ENCODE data around the gene NPM1.

DNA sequence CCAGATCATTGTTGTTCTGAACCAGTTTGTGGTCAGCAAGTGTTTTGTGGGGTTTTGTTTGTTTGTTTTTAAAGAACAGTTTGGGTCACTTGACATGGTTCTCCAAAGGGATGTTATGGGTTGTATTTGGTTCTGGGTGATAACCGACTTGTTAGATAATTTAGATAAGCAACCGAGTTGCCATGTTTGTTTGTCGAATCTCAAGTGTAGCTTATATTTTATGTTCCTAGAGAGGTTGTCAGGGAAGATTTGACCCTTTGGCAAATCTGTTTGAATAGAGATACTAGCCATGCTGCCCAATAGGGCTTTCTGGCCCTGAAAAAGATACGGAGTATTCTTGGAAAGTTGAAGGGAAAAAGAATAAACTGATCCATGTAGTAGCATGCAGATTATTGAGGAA is 19.6 kb downstream of the NPM1 start:
- TF ChIP-seq BHLHE40 (IDR thresholded peaks at IDR 0.05; ENCODE audit: borderline replicate concordance) (no peak), TARDBP (IDR thresholded peaks at IDR 0.05) (no peak), NFRKB (IDR thresholded peaks at IDR 0.05) (no peak), LEF1 (IDR thresholded peaks at IDR 0.05; ENCODE audit: borderline replicate concordance) (no peak), SP1 (IDR thresholded peaks at IDR 0.05) (no peak)
